Measurements from ENCODE around the gene CNOT2.

The CNOT2 gene

DNA sequence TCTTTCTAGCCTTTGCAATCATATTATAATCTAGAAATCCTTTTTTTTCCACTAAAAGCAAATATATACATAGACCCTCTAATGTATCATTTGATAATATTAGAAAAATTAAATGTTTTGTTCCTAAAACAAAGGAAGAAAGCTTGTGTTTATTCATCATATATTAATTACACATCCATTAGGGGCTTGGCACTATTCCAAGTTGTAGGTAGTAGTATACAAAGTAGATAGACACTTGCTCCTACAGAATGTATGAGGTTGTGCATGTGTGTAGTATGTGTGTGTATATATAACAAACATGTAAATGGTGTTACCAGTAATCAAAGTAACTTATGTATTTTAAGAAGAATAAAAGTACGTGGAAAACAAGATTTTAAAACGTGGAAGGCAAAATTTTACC is 107.8 kb downstream of the CNOT2 start:
- Histone ChIP-seq H3K27ac (ENCODE audit: low read depth, low read length) (no peak overlapping the region), H3K4me1 (ENCODE audit: control insufficient read depth in 1 of 2, insufficient read depth in 2 of 2, low read length in 2 of 2) (no peaks in the 10 kb centered on the region), H2BK12ac (ENCODE audit: low read length) (no peak overlapping the region), H3K4me2 (ENCODE audit: low read length) (no peak overlapping the region), H4K91ac (ENCODE audit: low read depth, low read length) (no peak overlapping the region), H3K27me3 (ENCODE audit: insufficient read depth, low read length) (no peaks in the 10 kb centered on the region), H2AFZ (ENCODE audit: insufficient read depth, low read length, poor library complexity) (no peak overlapping the region), H2BK5ac (ENCODE audit: low read depth, low read length, poor library complexity) (no peak overlapping the region), H3K18ac (ENCODE audit: low read length) (no peak overlapping the region), H3K79me1 (ENCODE audit: low read length) (no peaks in the 10 kb centered on the region), H3K79me2 (ENCODE audit: control insufficient read depth, insufficient read depth, low read length, poor library complexity) (no peaks in the 10 kb centered on the region), H4K8ac (ENCODE audit: low read depth, low read length) (no peak overlapping the region), H3K23ac (ENCODE audit: low read length) (no peak overlapping the region), H3K14ac (ENCODE audit: low read length) (no peak overlapping the region), H3K9ac (ENCODE audit: low read length) (no peak overlapping the region), H2BK120ac (ENCODE audit: insufficient read depth, low read length, poor library complexity) (no peak overlapping the region), H4K12ac (ENCODE audit: low read depth, low read length) (no peak overlapping the region), H3K36me3 (ENCODE audit: control insufficient read depth in 1 of 2, insufficient read depth in 2 of 2, low read length in 2 of 2) (peaks cover 3 to 4% of the 10 kb centered on the region in 2 experiments), H2AK5ac (ENCODE audit: low read length) (no peak overlapping the region), H3K4ac (ENCODE audit: low read depth, low read length) (no peak overlapping the region), H3K9me3 (ENCODE audit: insufficient read depth, low read depth, low read length) (no peaks in the 10 kb centered on the region), H3K4me3 (ENCODE audit: low read depth, low read length) (no peak overlapping the region)
- WGBS (ENCODE audit: extremely low coverage, insufficient coverage, insufficient read length): no CpG with 5 or more reads among the region's 2 CpGs
- no peak for DNase-seq

DNA sequence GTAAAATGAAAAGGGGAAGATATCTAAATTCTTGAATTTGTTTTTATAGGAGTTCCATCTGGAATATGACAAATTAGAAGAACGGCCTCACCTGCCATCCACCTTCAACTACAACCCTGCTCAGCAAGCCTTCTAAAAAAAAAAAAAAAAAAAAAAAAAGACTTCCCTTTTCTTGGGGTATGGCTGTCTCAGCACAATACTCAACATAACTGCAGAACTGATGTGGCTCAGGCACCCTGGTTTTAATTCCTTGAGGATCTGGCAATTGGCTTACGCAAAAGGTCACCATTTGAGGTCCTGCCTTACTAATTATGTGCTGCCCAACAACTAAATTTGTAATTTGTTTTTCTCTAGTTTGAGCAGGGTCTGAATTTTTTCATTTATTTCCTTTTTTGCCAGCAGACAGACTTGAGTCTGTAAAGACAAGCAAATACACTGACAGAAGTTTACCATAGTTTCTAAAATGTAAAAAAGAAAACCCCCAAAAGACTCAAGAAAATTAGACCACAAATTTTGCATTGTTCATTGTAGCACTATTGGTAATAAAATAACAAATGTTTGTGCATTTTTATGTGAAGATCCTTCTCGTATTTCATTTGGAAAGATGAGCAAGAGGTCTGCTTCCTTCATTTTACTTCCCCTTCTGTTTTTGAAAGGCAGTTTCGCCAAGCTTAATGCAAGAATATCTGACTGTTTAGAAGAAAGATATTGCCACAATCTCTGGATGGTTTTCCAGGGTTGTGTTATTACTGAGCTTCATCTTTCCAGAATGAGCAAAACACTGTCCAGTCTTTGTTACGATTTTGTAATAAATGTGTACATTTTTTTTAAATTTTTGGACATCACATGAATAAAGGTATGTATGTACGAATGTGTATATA is 110.8 kb downstream of the CNOT2 start:
- no peak overlapping the region for H3K4me3 ChIP-seq (ENCODE audit: low read depth, low read length)

DNA sequence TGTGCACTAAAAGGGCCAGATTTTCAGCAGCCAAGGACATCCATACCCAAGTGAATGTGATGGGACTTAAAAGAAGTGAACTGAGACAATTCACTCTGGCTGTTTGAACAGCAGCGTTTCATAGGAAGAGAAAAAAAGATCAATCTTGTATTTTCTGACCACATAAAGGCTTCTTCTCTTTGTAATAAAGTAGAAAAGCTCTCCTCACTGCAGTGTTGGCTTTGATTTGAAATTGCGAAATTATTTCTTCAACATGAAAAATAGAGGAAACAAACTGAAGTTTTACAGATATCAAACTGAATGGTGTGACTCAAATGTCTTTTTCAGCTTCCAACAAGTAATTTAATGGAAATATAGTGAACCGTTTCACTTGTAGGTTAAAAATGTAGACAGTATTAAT is 111.6 kb downstream of the CNOT2 start:
- no peak overlapping the region for H3K9ac ChIP-seq (ENCODE audit: low read length)
- H2AFZ ChIP-seq (ENCODE audit: insufficient read depth, low read length, poor library complexity): no peak overlapping the region
- no peak overlapping the region for H3K4me2 ChIP-seq (ENCODE audit: low read length)
- H3K79me2 ChIP-seq (ENCODE audit: control insufficient read depth, insufficient read depth, low read length, poor library complexity): no peaks in the 10 kb centered on the region
- H3K18ac ChIP-seq (ENCODE audit: low read length): no peak overlapping the region
- H3K14ac ChIP-seq (ENCODE audit: low read length): no peak overlapping the region
- no CpG with 5 or more reads among the region's 3 CpGs for WGBS (ENCODE audit: extremely low coverage, insufficient coverage, insufficient read length)
- no peak overlapping the region for H4K12ac ChIP-seq (ENCODE audit: low read depth, low read length)
- H3K4ac ChIP-seq (ENCODE audit: low read depth, low read length): no peak overlapping the region
- H2BK5ac ChIP-seq (ENCODE audit: low read depth, low read length, poor library complexity): no peak overlapping the region
- H3K79me1 ChIP-seq (ENCODE audit: low read length): no peaks in the 10 kb centered on the region
- H3K9me3 ChIP-seq (ENCODE audit: insufficient read depth, low read depth, low read length): no peaks in the 10 kb centered on the region
- no peak overlapping the region for H2AK5ac ChIP-seq (ENCODE audit: low read length)
- no peak overlapping the region for H3K4me3 ChIP-seq (ENCODE audit: low read depth, low read length)
- no peak overlapping the region for H2BK120ac ChIP-seq (ENCODE audit: insufficient read depth, low read length, poor library complexity)
- H3K36me3 ChIP-seq (ENCODE audit: control insufficient read depth in 1 of 2, insufficient read depth in 2 of 2, low read length in 2 of 2): peaks cover 3 to 4% of the 10 kb centered on the region in 2 experiments
- H3K23ac ChIP-seq (ENCODE audit: low read length): no peak overlapping the region
- H3K27me3 ChIP-seq (ENCODE audit: insufficient read depth, low read length): no peaks in the 10 kb centered on the region
- no peak for DNase-seq
- H3K27ac ChIP-seq (ENCODE audit: low read depth, low read length): no peak overlapping the region
- H4K91ac ChIP-seq (ENCODE audit: low read depth, low read length): no peak overlapping the region
- no peak overlapping the region for H4K8ac ChIP-seq (ENCODE audit: low read depth, low read length)
- H3K4me1 ChIP-seq (ENCODE audit: control insufficient read depth in 1 of 2, insufficient read depth in 2 of 2, low read length in 2 of 2): no peaks in the 10 kb centered on the region
- H2BK12ac ChIP-seq (ENCODE audit: low read length): no peak overlapping the region

More for the DNA sequence above, 110.8 kb downstream of the CNOT2 start:
- Histone ChIP-seq H4K12ac (ENCODE audit: low read depth, low read length) (no peak overlapping the region), H4K91ac (ENCODE audit: low read depth, low read length) (no peak overlapping the region), H3K9me3 (ENCODE audit: insufficient read depth, low read depth, low read length) (no peaks in the 10 kb centered on the region), H3K14ac (ENCODE audit: low read length) (no peak overlapping the region), H2BK12ac (ENCODE audit: low read length) (no peak overlapping the region), H3K18ac (ENCODE audit: low read length) (no peak overlapping the region), H3K9ac (ENCODE audit: low read length) (no peak overlapping the region), H3K23ac (ENCODE audit: low read length) (no peak overlapping the region), H2BK120ac (ENCODE audit: insufficient read depth, low read length, poor library complexity) (no peak overlapping the region), H3K36me3 (ENCODE audit: control insufficient read depth in 1 of 2, insufficient read depth in 2 of 2, low read length in 2 of 2) (peaks cover 3 to 4% of the 10 kb centered on the region in 2 experiments), H4K8ac (ENCODE audit: low read depth, low read length) (no peak overlapping the region), H3K27ac (ENCODE audit: low read depth, low read length) (no peak overlapping the region), H3K4ac (ENCODE audit: low read depth, low read length) (no peak overlapping the region), H3K27me3 (ENCODE audit: insufficient read depth, low read length) (no peaks in the 10 kb centered on the region), H3K4me1 (ENCODE audit: control insufficient read depth in 1 of 2, insufficient read depth in 2 of 2, low read length in 2 of 2) (no peaks in the 10 kb centered on the region), H3K79me2 (ENCODE audit: control insufficient read depth, insufficient read depth, low read length, poor library complexity) (no peaks in the 10 kb centered on the region), H3K4me2 (ENCODE audit: low read length) (no peak overlapping the region), H3K79me1 (ENCODE audit: low read length) (no peaks in the 10 kb centered on the region), H2BK5ac (ENCODE audit: low read depth, low read length, poor library complexity) (no peak overlapping the region), H2AFZ (ENCODE audit: insufficient read depth, low read length, poor library complexity) (no peak overlapping the region), H2AK5ac (ENCODE audit: low read length) (no peak overlapping the region)
- no peak for DNase-seq
- no CpG with 5 or more reads among the region's 6 CpGs for WGBS (ENCODE audit: extremely low coverage, insufficient coverage, insufficient read length)

DNA sequence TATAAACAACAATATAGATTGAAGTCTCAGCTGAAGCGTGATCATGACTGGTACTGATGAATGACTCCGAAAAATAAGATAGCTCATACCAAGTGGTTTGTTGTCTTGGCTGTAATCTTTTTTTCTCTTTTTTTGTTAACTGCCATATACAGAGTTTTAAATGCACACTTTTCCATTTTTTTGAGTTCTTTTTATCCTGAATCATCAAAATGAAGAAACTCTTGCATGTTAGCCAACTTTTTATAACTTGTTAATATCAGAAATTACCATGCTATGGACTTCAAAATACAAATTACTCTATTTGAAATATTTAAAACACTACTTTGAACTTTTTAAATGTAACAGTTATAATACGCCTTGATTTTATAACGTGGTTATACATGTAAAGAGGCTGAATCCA is 112.7 kb downstream of the CNOT2 start:
- WGBS (ENCODE audit: extremely low coverage, insufficient coverage, insufficient read length): no CpG with 5 or more reads among the region's 4 CpGs
- Histone ChIP-seq H3K4me1 (ENCODE audit: control insufficient read depth in 1 of 2, insufficient read depth in 2 of 2, low read length in 2 of 2) (no peaks in the 10 kb centered on the region), H2AK5ac (ENCODE audit: low read length) (no peak overlapping the region)

More for the DNA sequence above, 112.7 kb downstream of the CNOT2 start:
- no peak overlapping the region for H3K4me2 ChIP-seq (ENCODE audit: low read length)
- H4K91ac ChIP-seq (ENCODE audit: low read depth, low read length): no peak overlapping the region
- DNase-seq: no peak
- H2AFZ ChIP-seq (ENCODE audit: insufficient read depth, low read length, poor library complexity): no peak overlapping the region
- H4K8ac ChIP-seq (ENCODE audit: low read depth, low read length): no peak overlapping the region
- no peak overlapping the region for H3K4ac ChIP-seq (ENCODE audit: low read depth, low read length)
- no peak overlapping the region for H3K18ac ChIP-seq (ENCODE audit: low read length)
- H2BK120ac ChIP-seq (ENCODE audit: insufficient read depth, low read length, poor library complexity): no peak overlapping the region
- no peak overlapping the region for H3K14ac ChIP-seq (ENCODE audit: low read length)
- H4K12ac ChIP-seq (ENCODE audit: low read depth, low read length): no peak overlapping the region
- H3K27me3 ChIP-seq (ENCODE audit: insufficient read depth, low read length): no peaks in the 10 kb centered on the region
- H3K9ac ChIP-seq (ENCODE audit: low read length): no peak overlapping the region
- no peak overlapping the region for H3K27ac ChIP-seq (ENCODE audit: low read depth, low read length)
- H3K36me3 ChIP-seq (ENCODE audit: control insufficient read depth in 1 of 2, insufficient read depth in 2 of 2, low read length in 2 of 2): peaks cover 3 to 4% of the 10 kb centered on the region in 2 experiments
- no peak overlapping the region for H3K23ac ChIP-seq (ENCODE audit: low read length)
- H2BK5ac ChIP-seq (ENCODE audit: low read depth, low read length, poor library complexity): no peak overlapping the region
- H3K79me2 ChIP-seq (ENCODE audit: control insufficient read depth, insufficient read depth, low read length, poor library complexity): no peaks in the 10 kb centered on the region
- no peaks in the 10 kb centered on the region for H3K79me1 ChIP-seq (ENCODE audit: low read length)
- no peak overlapping the region for H3K4me3 ChIP-seq (ENCODE audit: low read depth, low read length)
- no peaks in the 10 kb centered on the region for H3K9me3 ChIP-seq (ENCODE audit: insufficient read depth, low read depth, low read length)
- H2BK12ac ChIP-seq (ENCODE audit: low read length): no peak overlapping the region
